Hepatocyte (in vitro differentiated cells): ENCODE results near the gene POP5. TPM values are rescaled to one million over a fixed set of nuclear protein-coding genes. Genes with fewer than 3 reads are reported as not detected.
"Not testable (repeated sequence)": the region's sequence is repeated elsewhere in the genome, so short reads cannot be mapped to it uniquely, and the experiment has no call there.

Source experiments
- DNase-seq: peaks from one replicate; pipeline ENCODE4 v3.0.0-alpha.2; 2016; ENCODE audit warnings: low spot score
- H2AFZ ChIP-seq: fragments of 200-600 bp; sonication (generic); 2 replicates; pipeline ENCODE4 v1.6.0; 2016; ENCODE audit warnings: antibody characterized with exemption, mild to moderate bottlenecking
- H3K27ac ChIP-seq: fragments of 200-600 bp; sonication (generic); 2 replicates; pipeline ENCODE4 v1.5.1; 2016; ENCODE audit warnings: mild to moderate bottlenecking
- H3K27me3 ChIP-seq: fragments of 200-600 bp; sonication (generic); 2 replicates; pipeline ENCODE4 v1.6.1; 2016
- H3K36me3 ChIP-seq: fragments of 200-600 bp; sonication (generic); replicated peaks from 2 replicates; pipeline ENCODE4 v1.5.1; 2016; ENCODE audit warnings: low read depth; ENCODE audit not compliant: insufficient read depth
- H3K4me1 ChIP-seq: fragments of 200-600 bp; sonication (generic); 2 replicates; pipeline ENCODE4 v1.5.1; 2016; ENCODE audit warnings: mild to moderate bottlenecking, moderate library complexity; ENCODE audit not compliant: insufficient read depth
- H3K4me2 ChIP-seq: fragments of 200-600 bp; sonication (generic); 2 replicates; pipeline ENCODE4 v1.6.0; 2016
- H3K4me3 ChIP-seq: fragments of 200-600 bp; sonication (generic); 2 replicates; pipeline ENCODE4 v1.5.1; 2016; ENCODE audit warnings: mild to moderate bottlenecking
- H3K79me2 ChIP-seq: fragments of 200-600 bp; sonication (generic); 2 replicates; pipeline ENCODE4 v1.6.0; 2017; ENCODE audit warnings: mild to moderate bottlenecking
- H3K9me2 ChIP-seq: fragments of 200-600 bp; sonication (generic); replicated peaks from 2 replicates; pipeline ENCODE4 v1.6.0; 2017; ENCODE audit warnings: mild to moderate bottlenecking; ENCODE audit not compliant: insufficient read depth
- H3K9me3 ChIP-seq: fragments of 200-600 bp; sonication (generic); 2 replicates; pipeline ENCODE4 v1.5.1; 2016; ENCODE audit warnings: low read depth, mild to moderate bottlenecking
- H4K20me1 ChIP-seq: fragments of 200-600 bp; sonication (generic); 2 replicates; pipeline ENCODE4 v1.6.0; 2016; ENCODE audit warnings: mild to moderate bottlenecking; ENCODE audit not compliant: insufficient read depth, poor library complexity, severe bottlenecking
- EZH2 ChIP-seq: fragments of 200-600 bp; sonication (generic); IDR thresholded peaks from 2 replicates; pipeline ENCODE4 v1.6.1; 2016; ENCODE audit warnings: antibody characterized with exemption, mild to moderate bottlenecking, borderline replicate concordance
- EZH2phosphoT487 ChIP-seq: fragments of 200-600 bp; sonication (generic); IDR thresholded peaks from one replicate; pipeline ENCODE4 v1.6.1; 2018; ENCODE audit warnings: antibody characterized with exemption, mild to moderate bottlenecking, low read depth, moderate library complexity; ENCODE audit not compliant: unreplicated experiment, severe bottlenecking
- WGBS: methylation state at CpG from one replicate; pipeline ENCODE4 v1.1.6; 2016; ENCODE audit warnings: low lambda C conversion rate; ENCODE audit errors: missing lambda C conversion rate; 5-methylcytosine and 5-hydroxymethylcytosine counted together
- polyA plus RNA-seq: library from polyadenylated mRNA; unstranded; fragments of >200 nt; fragmentation: Nextera tagmentation; extraction: Ambion mirVana; gene quantifications from 2 replicates; pipeline ENCODE4 v1.2.1, GENCODE V29; 2016
- total RNA-seq: library from RNA; depleted of rRNA; stranded (reverse); fragments of >200 nt; gene quantifications from 2 replicates; pipeline ENCODE4 v1.2.3, GENCODE V29; 2014
- TF ChIP-seq, protein P1 (sequence below): fragments of 200-600 bp; sonication (generic); IDR thresholded peaks from 2 replicates; pipeline ENCODE4 v1.5.1; 2016; ENCODE audit warnings: antibody characterized with exemption, mild to moderate bottlenecking; ENCODE audit not compliant: poor library complexity

POP5 gene
- total and polyA plus RNA-seq, 2 experiments from 2014 or later = 29.3 to 51.1 TPM

DNA sequence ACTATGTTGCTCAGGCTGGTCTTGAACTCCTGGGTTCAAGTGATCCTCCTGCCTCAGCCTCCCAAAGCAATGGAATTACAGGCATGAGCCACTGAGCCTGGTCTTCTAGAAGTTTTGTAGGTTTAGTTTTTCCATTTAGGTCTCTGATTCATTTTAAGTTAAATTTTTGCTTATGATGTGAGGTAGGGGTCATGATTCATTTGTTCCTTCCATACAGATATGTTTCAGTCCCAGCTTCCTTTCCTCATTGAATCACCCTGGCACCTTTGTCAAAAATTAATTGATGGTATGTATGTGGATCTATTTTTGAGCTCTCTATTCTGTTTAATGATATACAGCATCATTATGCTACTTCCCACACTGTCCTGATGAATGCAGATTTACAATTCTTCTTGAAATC is 33.6 kb upstream of the POP5 start:
- no peak for TF ChIP-seq EZH2phosphoT487
- no peak for TF ChIP-seq EZH2
- no peaks in the 10 kb centered on the region for H4K20me1 ChIP-seq
- no peak for DNase-seq
- no peak overlapping the region for H3K27ac ChIP-seq
- no peaks in the 10 kb centered on the region for H3K9me3 ChIP-seq
- no peaks in the 10 kb centered on the region for H3K4me1 ChIP-seq
- no peaks in the 10 kb centered on the region for H3K79me2 ChIP-seq
- H3K27me3 ChIP-seq = peaks cover 16% of the 10 kb centered on the region
- H3K9me2 ChIP-seq = no peaks in the 10 kb centered on the region
- H3K4me2 ChIP-seq = no peak overlapping the region
- H3K36me3 ChIP-seq = no peaks in the 10 kb centered on the region
- no peak overlapping the region for H3K4me3 ChIP-seq
- H2AFZ ChIP-seq = no peak overlapping the region

DNA sequence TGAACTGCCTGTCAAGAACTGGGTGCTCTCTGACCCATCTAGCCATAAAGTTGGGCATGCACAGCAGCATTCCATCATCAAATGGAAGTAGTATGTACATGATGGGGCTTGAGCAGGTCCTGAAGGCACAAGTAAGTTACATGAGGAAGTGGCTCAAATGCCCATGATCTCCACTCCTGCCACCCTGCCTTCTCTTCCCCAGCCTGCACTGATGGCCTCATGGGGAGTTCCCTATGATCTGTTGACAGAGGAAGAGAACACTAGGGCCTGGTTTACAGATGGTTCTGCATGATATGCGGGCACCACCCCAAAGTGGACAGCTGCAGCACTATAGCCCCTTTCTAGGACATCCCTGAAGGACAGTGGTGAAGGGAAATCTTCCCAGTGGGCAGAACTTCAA is 30.3 kb upstream of the POP5 start:
- not testable (repeated sequence) for H3K9me2 ChIP-seq, H3K36me3 ChIP-seq, DNase-seq, H3K4me1 ChIP-seq, H3K27me3 ChIP-seq, H3K9me3 ChIP-seq, H3K27ac ChIP-seq, H3K4me2 ChIP-seq, H4K20me1 ChIP-seq, H3K79me2 ChIP-seq, H3K4me3 ChIP-seq, H2AFZ ChIP-seq
- 93% methylated on average over 1 of the region's 1 CpG for WGBS

GRCh38 chr12:120610560-120610959 is 29.4 kb upstream of the POP5 start:
- no peak overlapping the region for H2AFZ ChIP-seq
- no peak overlapping the region for H3K4me3 ChIP-seq
- no peaks in the 10 kb centered on the region for H3K79me2 ChIP-seq
- H3K4me1 ChIP-seq = no peaks in the 10 kb centered on the region
- WGBS = 81% methylated on average over 4 of the region's 4 CpGs
- no peak overlapping the region for H3K27ac ChIP-seq
- H3K9me3 ChIP-seq = no peaks in the 10 kb centered on the region
- H4K20me1 ChIP-seq = no peaks in the 10 kb centered on the region
- no peaks in the 10 kb centered on the region for H3K36me3 ChIP-seq
- peaks cover 4% of the 10 kb centered on the region for H3K27me3 ChIP-seq
- TF ChIP-seq, protein P1, sequence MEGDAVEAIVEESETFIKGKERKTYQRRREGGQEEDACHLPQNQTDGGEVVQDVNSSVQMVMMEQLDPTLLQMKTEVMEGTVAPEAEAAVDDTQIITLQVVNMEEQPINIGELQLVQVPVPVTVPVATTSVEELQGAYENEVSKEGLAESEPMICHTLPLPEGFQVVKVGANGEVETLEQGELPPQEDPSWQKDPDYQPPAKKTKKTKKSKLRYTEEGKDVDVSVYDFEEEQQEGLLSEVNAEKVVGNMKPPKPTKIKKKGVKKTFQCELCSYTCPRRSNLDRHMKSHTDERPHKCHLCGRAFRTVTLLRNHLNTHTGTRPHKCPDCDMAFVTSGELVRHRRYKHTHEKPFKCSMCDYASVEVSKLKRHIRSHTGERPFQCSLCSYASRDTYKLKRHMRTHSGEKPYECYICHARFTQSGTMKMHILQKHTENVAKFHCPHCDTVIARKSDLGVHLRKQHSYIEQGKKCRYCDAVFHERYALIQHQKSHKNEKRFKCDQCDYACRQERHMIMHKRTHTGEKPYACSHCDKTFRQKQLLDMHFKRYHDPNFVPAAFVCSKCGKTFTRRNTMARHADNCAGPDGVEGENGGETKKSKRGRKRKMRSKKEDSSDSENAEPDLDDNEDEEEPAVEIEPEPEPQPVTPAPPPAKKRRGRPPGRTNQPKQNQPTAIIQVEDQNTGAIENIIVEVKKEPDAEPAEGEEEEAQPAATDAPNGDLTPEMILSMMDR = no peak
- TF ChIP-seq EZH2 = no peak
- no peak for TF ChIP-seq EZH2phosphoT487
- H3K9me2 ChIP-seq = no peaks in the 10 kb centered on the region
- no peak overlapping the region for H3K4me2 ChIP-seq
- no peak for DNase-seq

DNA sequence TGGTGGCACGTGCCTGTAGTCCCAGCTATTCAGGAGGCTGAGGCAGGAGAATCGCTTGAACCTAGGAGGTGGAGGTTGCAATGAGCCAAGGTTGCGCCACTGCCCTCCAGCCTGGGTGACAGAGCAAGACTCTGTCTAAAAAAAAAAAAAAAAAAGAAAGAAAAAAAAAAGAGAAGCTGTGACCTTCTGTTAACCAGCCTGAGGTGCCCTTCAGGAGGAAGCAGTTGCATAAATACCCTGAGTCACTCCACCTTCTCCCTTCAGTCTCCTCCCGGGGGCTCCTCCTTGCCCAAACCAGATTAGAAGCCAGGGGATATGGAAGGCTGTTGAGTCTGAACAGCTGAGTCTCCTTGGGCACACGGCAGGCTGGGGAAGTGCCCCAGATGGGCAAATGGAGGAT is 21.2 kb upstream of the POP5 start:
- not testable (repeated sequence) for H3K9me2 ChIP-seq, H3K9me3 ChIP-seq, H3K4me1 ChIP-seq, H3K27ac ChIP-seq, H4K20me1 ChIP-seq, H3K79me2 ChIP-seq, H3K36me3 ChIP-seq, H2AFZ ChIP-seq, H3K4me2 ChIP-seq, H3K27me3 ChIP-seq, H3K4me3 ChIP-seq, DNase-seq
- WGBS = 76% methylated on average over 5 of the region's 5 CpGs

GRCh38 chr12:120599672-120600552 is 18.7 kb upstream of the POP5 start:
- Histone ChIP-seq H3K4me3 (no peak overlapping the region), H2AFZ (no peak overlapping the region), H3K27ac (no peak overlapping the region), H3K4me1 (no peaks in the 10 kb centered on the region), H4K20me1 (no peaks in the 10 kb centered on the region), H3K36me3 (no peaks in the 10 kb centered on the region), H3K9me2 (no peaks in the 10 kb centered on the region), H3K9me3 (no peaks in the 10 kb centered on the region), H3K4me2 (no peak overlapping the region), H3K27me3 (no peaks in the 10 kb centered on the region), H3K79me2 (no peaks in the 10 kb centered on the region)
- TF ChIP-seq, protein P1 = no peak
- DNase-seq = no peak
- WGBS = 82% methylated on average over 23 of the region's 23 CpGs
